K562 (cell line): Measurements from ENCODE around the gene HOXD12. TPM values are rescaled to one million over a fixed set of nuclear protein-coding genes. Genes with fewer than 3 reads are reported as not detected.

Experiments
- ATAC-seq: fragments of 200-7000 bp; cut with Tn5 transposase; 3 replicates; pipeline ENCODE4 v1.9.1; 2020; ENCODE audit warnings: moderate library complexity
- BruUV-seq: library from RNA; stranded (reverse); fragments of 400-500 nt; replicated peaks from 2 replicates; lab custom pipeline; 2021; lab: Mats Ljungman, UMichigan
- CTCF ChIA-PET: fragments of 300-600 bp; formaldehyde crosslinking; extraction: SDS; loops from one replicate; lab custom pipeline; 2021; ENCODE audit warnings: low intra/inter-chr PET ratio; lab: Yijun Ruan, JAX
- POLR2A ChIA-PET: fragments of 300-600, 350-650 bp; sonication (Branson Sonifier 250); formaldehyde crosslinking; extraction: SDS; loops from one replicate; lab custom pipeline; 2021; ENCODE audit warnings: antibody characterized with exemption, inconsistent platforms; lab: Yijun Ruan, JAX
- DNase-seq, 4 experiments: peaks; one replicate each; pipeline versions ENCODE4 v3.0.0 to v3.0.0-alpha.2; 2011 to 2018; ENCODE audit warnings: low spot score in 3 of 4, mixed read lengths in 3 of 4; ENCODE audit errors: extremely low read depth in 1 of 4
- FAIRE-seq: peaks from 2 replicates; lab custom pipeline; 2011; peaks lifted over from hg19 to GRCh38; lab: Jason Lieb, UNC
- H2AFZ ChIP-seq: 2 replicates; pipeline ENCODE4 v1.6.0; 2011; ENCODE audit warnings: low read depth, low read length, control low read depth, inconsistent platforms
- H3K27ac ChIP-seq: fragments of 200-600 bp; 3 replicates; pipeline ENCODE4 v1.8.0; 2011; ENCODE audit warnings: low read depth, mild to moderate bottlenecking, control low read depth, inconsistent platforms, low read length, moderate library complexity, mixed read lengths; ENCODE audit errors: extremely low read depth
- H3K27me3 ChIP-seq, 2 experiments: fragments of 300-600 bp in 1 of 2; 2 replicates in 1 of 2; 3 replicates in 1 of 2; pipeline versions ENCODE4 v1.6.0 to v1.8.0; 2011; ENCODE audit warnings: inconsistent platforms in 2 of 2, low read length in 2 of 2, mild to moderate bottlenecking in 1 of 2, mixed read lengths in 1 of 2, moderate library complexity in 1 of 2; ENCODE audit not compliant: control insufficient read depth in 2 of 2, insufficient read depth in 2 of 2
- H3K36me3 ChIP-seq: fragments of 300-600 bp; 3 replicates; pipeline ENCODE4 v1.8.0; 2011; ENCODE audit warnings: mild to moderate bottlenecking, low read length, inconsistent platforms; ENCODE audit not compliant: control insufficient read depth, insufficient read depth
- H3K4me1 ChIP-seq, 2 experiments: fragments of 200-600 bp in 1 of 2; replicated peaks in 1 of 2; 2 replicates in 1 of 2; 3 replicates in 1 of 2; pipeline versions ENCODE4 v1.5.1 to v1.8.0; 2011; ENCODE audit warnings: inconsistent platforms in 2 of 2, low read length in 2 of 2, mild to moderate bottlenecking in 1 of 2, mixed read lengths in 1 of 2, moderate library complexity in 1 of 2; ENCODE audit not compliant: control insufficient read depth in 2 of 2, insufficient read depth in 2 of 2
- H3K4me2 ChIP-seq: 2 replicates; pipeline ENCODE4 v1.6.1; 2011; ENCODE audit warnings: low read length, control low read depth, inconsistent platforms, mixed read lengths; ENCODE audit not compliant: insufficient read depth
- H3K4me3 ChIP-seq: fragments of 200-600 bp; sonication (generic), shearing (Covaris generic); 2 replicates; pipeline ENCODE4 v1.5.1; 2016; ENCODE audit warnings: control low read depth, inconsistent platforms
- H3K79me2 ChIP-seq: fragments of 200-600 bp; 3 replicates; pipeline ENCODE4 v1.8.0; 2011; ENCODE audit warnings: low read length, inconsistent platforms; ENCODE audit not compliant: control insufficient read depth, insufficient read depth
- H3K9ac ChIP-seq, 2 experiments: 2 replicates each; pipeline versions ENCODE4 v1.6.0 to v1.6.1; 2011; ENCODE audit warnings: low read depth in 2 of 2, low read length in 2 of 2, control low read depth in 1 of 2, inconsistent platforms in 1 of 2, mild to moderate bottlenecking in 1 of 2, mixed read lengths in 1 of 2; ENCODE audit not compliant: insufficient read depth in 1 of 2
- H3K9me1 ChIP-seq: one replicate; pipeline ENCODE4 v1.6.0; 2011; ENCODE audit warnings: inconsistent platforms, mild to moderate bottlenecking, low read length, moderate library complexity; ENCODE audit not compliant: control insufficient read depth, insufficient read depth
- H3K9me3 ChIP-seq: replicated peaks from 2 replicates; pipeline ENCODE4 v1.5.1; 2011; ENCODE audit warnings: low read depth, low read length, inconsistent platforms; ENCODE audit not compliant: control insufficient read depth, insufficient read depth
- H4K20me1 ChIP-seq: replicated peaks from 2 replicates; pipeline ENCODE4 v1.6.1; 2011; ENCODE audit warnings: low read length, inconsistent platforms, mixed read lengths; ENCODE audit not compliant: control insufficient read depth, insufficient read depth
- CAMTA2 ChIP-seq: fragments of 250-450 bp; sonication (Bioruptor Pico); conservative IDR thresholded peaks from 2 replicates; pipeline ENCODE4 v1.5.1; 2022
- CBX2 ChIP-seq: fragments of 200-600 bp; sonication (generic); IDR thresholded peaks from one replicate; pipeline ENCODE4 v1.6.1; 2012; ENCODE audit warnings: mild to moderate bottlenecking, low read length, inconsistent platforms; ENCODE audit not compliant: insufficient read depth, poor library complexity, severe bottlenecking
- E2F3 ChIP-seq: fragments of 250-450 bp; sonication (Bioruptor Pico); IDR thresholded peaks from 2 replicates; pipeline ENCODE4 v1.4.0; 2020; ENCODE audit warnings: mild to moderate bottlenecking
- EGR1 ChIP-seq: fragments of 450-650 bp; conservative IDR thresholded peaks from 2 replicates; pipeline ENCODE4 v1.6.1; 2017; ENCODE audit warnings: mild to moderate bottlenecking
- HDAC3 ChIP-seq: fragments of 450-650 bp; IDR thresholded peaks from 2 replicates; pipeline ENCODE4 v1.6.1; 2018; ENCODE audit warnings: borderline replicate concordance, mild to moderate bottlenecking, moderate library complexity; ENCODE audit not compliant: partially characterized antibody
- KDM4B ChIP-seq, 2 experiments: fragments of 450-650 bp in 1 of 2; sonication (generic) in 1 of 2; IDR thresholded peaks; 2 replicates each; pipeline ENCODE4 v1.6.1; 2016 to 2017; ENCODE audit warnings: borderline replicate concordance in 2 of 2, antibody characterized with exemption in 1 of 2, low read depth in 1 of 2, mild to moderate bottlenecking in 1 of 2
- LARP7 ChIP-seq: fragments of 450-650 bp; IDR thresholded peaks from 2 replicates; pipeline ENCODE4 v1.6.1; 2016
- MTF1 ChIP-seq: fragments of 250-450 bp; sonication (Bioruptor Pico); IDR thresholded peaks from 2 replicates; pipeline ENCODE4 v1.9.0; 2021; ENCODE audit warnings: moderate library complexity, mild to moderate bottlenecking, inconsistent platforms, borderline replicate concordance
- POLR3G ChIP-seq: IDR thresholded peaks from 2 replicates; pipeline ENCODE4 v1.6.1; 2011; ENCODE audit not compliant: insufficient read length, insufficient replicate concordance; ENCODE audit errors: extremely low read depth
- RAD51 ChIP-seq: fragments of 450-650 bp; IDR thresholded peaks from 2 replicates; pipeline ENCODE4 v1.7.1; 2016; ENCODE audit warnings: low read depth, mild to moderate bottlenecking, borderline replicate concordance
- RNF2 ChIP-seq: sonication (generic); IDR thresholded peaks from 2 replicates; pipeline ENCODE4 v1.6.1; 2016
- TGIF2 ChIP-seq: sonication (generic); formaldehyde crosslinking; IDR thresholded peaks from 2 replicates; pipeline ENCODE4 v1.8.1; 2022; ENCODE audit warnings: mild to moderate bottlenecking, missing genetic modification reagents, moderate library complexity
- THRB ChIP-seq: fragments of 450-650 bp; formaldehyde crosslinking; conservative IDR thresholded peaks from 2 replicates; pipeline ENCODE4 v1.4.0; 2022; ENCODE audit warnings: mild to moderate bottlenecking, missing genetic modification characterization
- TOE1 ChIP-seq, 2 experiments: fragments of 450-650 bp in 1 of 2; sonication (generic) in 1 of 2; formaldehyde crosslinking in 1 of 2; IDR thresholded peaks; 2 replicates each; pipeline versions ENCODE4 v1.7.1 to v1.8.0; 2016 to 2022; ENCODE audit warnings: borderline replicate concordance in 2 of 2, mild to moderate bottlenecking in 2 of 2, antibody characterized with exemption in 1 of 2, inconsistent platforms in 1 of 2, low read depth in 1 of 2, missing genetic modification reagents in 1 of 2, moderate library complexity in 1 of 2
- ZBTB17 ChIP-seq: fragments of 450-650 bp; formaldehyde crosslinking; IDR thresholded peaks from 2 replicates; pipeline ENCODE4 v1.4.0; 2020; ENCODE audit warnings: mild to moderate bottlenecking
- WGBS: fragments of 100-300 bp; shearing (Covaris generic); methylation state at CpG from one replicate; pipeline ENCODE4 v1.1.6; 2016; ENCODE audit warnings: low coverage, mixed read lengths; ENCODE audit not compliant: insufficient coverage; ENCODE audit errors: missing lambda C conversion rate; 5-methylcytosine and 5-hydroxymethylcytosine counted together
- in situ Hi-C: fragments of 300-500 bp; cut with MboI; formaldehyde crosslinking; loops from 4 replicates; pipeline ENCODE4 v1.15.0; 2018; ENCODE audit warnings: inconsistent platforms, mixed read lengths
- intact Hi-C: fragments of 100-400 bp; cut with micrococcal nuclease; formaldehyde crosslinking; loops from 2 replicates; pipeline ENCODE4 v1.14.2; 2022
- polyA plus RNA-seq, 8 experiments: library from polyadenylated mRNA; depleted of rRNA in 4 of 8; stranded (reverse) in 5 of 8; unstranded in 3 of 8; fragments of >200 nt; fragmentation: Nextera tagmentation in 2 of 8; fragmentation: Illumina TruSeq in 1 of 8; extraction: Ambion mirVana in 2 of 8; extraction: Trizol in 1 of 8; gene quantifications; 2 replicates each; pipeline versions ENCODE4 v1.2.1 to v1.2.3, GENCODE V29; 2011 to 2014; ENCODE audit warnings: inconsistent platforms in 1 of 8, missing spikeins in 1 of 8
- total RNA-seq, 7 experiments: library from RNA; depleted of rRNA in 6 of 7; stranded (reverse); fragments of >200 nt in 6 of 7; fragmentation: Illumina TruSeq in 2 of 7; extraction: Trizol in 2 of 7; gene quantifications; 2 replicates each; pipeline versions ENCODE4 v1.2.1 to v1.2.3, GENCODE V29; 2011 to 2021; ENCODE audit warnings: low replicate concordance in 1 of 7

Gene HOXD12
- total and polyA plus RNA-seq, 9 of the 15 experiments (the other 6 are each of a cell fraction or from before 2014, with no cell fraction given), result not detected

DNA sequence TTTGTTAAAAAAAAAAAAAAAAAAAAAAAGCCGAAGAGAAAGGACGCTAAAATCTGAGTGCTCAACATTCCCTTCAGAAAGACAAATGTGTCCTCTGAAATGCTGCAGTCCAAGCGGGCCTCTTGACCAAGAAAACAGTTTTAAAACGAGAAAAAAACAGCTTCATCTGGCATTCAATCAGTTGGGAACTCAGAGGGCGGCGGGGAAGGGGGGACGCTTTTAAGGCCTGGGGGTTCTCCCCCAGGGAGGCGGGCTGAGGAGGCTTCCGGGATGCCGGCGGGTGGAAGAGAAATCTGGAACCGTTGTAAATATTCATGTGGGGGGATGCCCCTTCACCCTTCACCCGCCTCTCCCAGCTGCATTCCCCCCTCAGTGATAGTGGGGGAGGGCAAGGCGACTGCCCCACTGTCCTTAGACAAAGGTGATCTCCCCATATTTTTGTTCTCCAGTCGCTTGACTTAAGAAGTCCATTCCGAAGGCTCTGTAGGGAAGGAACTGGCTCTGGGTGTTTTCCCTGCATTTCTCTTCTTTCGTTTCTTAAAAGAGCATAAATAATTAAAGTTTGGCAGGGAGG is 4.2 kb downstream of the HOXD12 start:
- H3K9me1 ChIP-seq, result no peaks in the 10 kb centered on the region
- ATAC-seq (no peak), DNase-seq (no peak), FAIRE-seq (no peak)
- H2AFZ ChIP-seq, result no peak overlapping the region
- in situ Hi-C loops, result no loop called here
- H3K79me2 ChIP-seq, result no peaks in the 10 kb centered on the region
- no peak overlapping the region for H3K27ac ChIP-seq
- no peak for TF ChIP-seq CAMTA2 (CRISPR knock-in tag)
- no peak for TF ChIP-seq TGIF2 (CRISPR knock-in tag)
- no peak for TF ChIP-seq HDAC3
- TF ChIP-seq E2F3 (CRISPR knock-in tag), result no peak
- no peak for TF ChIP-seq POLR3G
- TF ChIP-seq EGR1, result no peak
- TF ChIP-seq KDM4B (IDR thresholded peaks at IDR 0.05; ENCODE audit: borderline replicate concordance in 2 of 2, low read depth in 1 of 2), result no peak
- TF ChIP-seq ZBTB17 (CRISPR knock-in tag), result no peak
- TF ChIP-seq THRB (CRISPR knock-in tag), result no peak
- TF ChIP-seq CBX2, result peak; percentile 49
- TF ChIP-seq MTF1 (CRISPR knock-in tag), result no peak
- no peak for TF ChIP-seq TOE1 (IDR thresholded peaks at IDR 0.05; ENCODE audit: borderline replicate concordance)
- TF ChIP-seq TOE1 (CRISPR knock-in tag; IDR thresholded peaks at IDR 0.05; ENCODE audit: borderline replicate concordance, low read depth), result no peak
- no peak for TF ChIP-seq LARP7
- 0 out of 2 replicates have a peak, but pooled peaks have one; percentile 3 for TF ChIP-seq RNF2
- no peak for TF ChIP-seq RAD51
- CTCF ChIA-PET, result no interaction called here
- no peak overlapping the region for H3K4me3 ChIP-seq
- H3K27me3 ChIP-seq, result peaks cover 52 to 68% of the 10 kb centered on the region in 2 experiments
- no peaks in the 10 kb centered on the region for H3K36me3 ChIP-seq
- 4% methylated on average over 16 of the region's 17 CpGs for WGBS
- peaks cover 0 to 18% of the 10 kb centered on the region in 2 experiments; a peak in 1 of 5 replicates for H3K4me1 ChIP-seq
- no peaks in the 10 kb centered on the region for H3K9me3 ChIP-seq
- intact Hi-C loops, result no loop called here
- H3K4me2 ChIP-seq, result no peak overlapping the region
- H3K9ac ChIP-seq, result no peak overlapping the region
- H4K20me1 ChIP-seq, result peaks cover 11% of the 10 kb centered on the region; the same call in 1 of the 2 replicates
- no TSS peak for BruUV-seq
- POLR2A ChIA-PET, result interaction anchor here (0.7 kb wide), 1 partner anchor 415 kb away, joined by 5 read pairs; no protein-coding TSS in a partner anchor
